AG10803 (cell line): Measurements from ENCODE around the gene MYO15A.

ENCODE experiments used
- DNase-seq: peaks from one replicate; pipeline ENCODE4 v3.0.0; 2010; ENCODE audit warnings: low read depth
- H3K4me3 ChIP-seq: 2 replicates; pipeline ENCODE4 v1.5.1; 2011; ENCODE audit warnings: mild to moderate bottlenecking, low read length, control low read depth
- CTCF ChIP-seq: conservative IDR thresholded peaks from 2 replicates; pipeline ENCODE4 v1.5.1; 2011; ENCODE audit warnings: mild to moderate bottlenecking, low read length, control low read depth, inconsistent platforms

Gene MYO15A

GRCh38 chr17:18070861-18071340 is 37.7 kb upstream of the MYO15A start:
- DNase-seq, result peak; percentile 49
- no peak for TF ChIP-seq CTCF
- peak overlapping the region; percentile 32 for H3K4me3 ChIP-seq

- TF ChIP-seq CTCF, result no peak
- no peak for DNase-seq
- H3K4me3 ChIP-seq, result no peak overlapping the region
Measured at GRCh38 chr17:18071751-18072150, 36.8 kb upstream of the MYO15A start.

GRCh38 chr17:18074566-18075272 is 33.8 kb upstream of the MYO15A start:
- TF ChIP-seq CTCF, result no peak
- DNase-seq, result no peak
- H3K4me3 ChIP-seq, result no peak overlapping the region

DNA sequence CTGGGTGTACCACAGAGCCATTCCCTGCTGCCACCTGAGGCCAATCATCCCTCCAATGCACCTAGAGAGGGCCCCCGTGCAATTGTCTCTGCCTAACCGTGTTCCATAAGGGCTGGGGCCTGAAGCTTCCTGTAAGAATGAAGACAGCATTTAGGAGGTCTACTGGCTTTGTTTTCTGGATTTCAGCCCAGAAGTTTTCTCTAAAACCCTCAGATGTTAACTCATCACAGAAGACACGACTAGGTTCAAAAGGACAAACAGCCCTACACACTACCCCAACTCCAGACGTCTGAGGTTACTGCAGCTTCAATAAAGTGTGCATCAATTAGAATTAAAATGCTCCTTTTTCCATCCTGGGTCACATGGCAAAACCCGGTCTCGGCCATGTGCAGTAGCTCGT is 31.6 kb upstream of the MYO15A start:
- H3K4me3 ChIP-seq, result no peak overlapping the region
- TF ChIP-seq CTCF, result no peak
- DNase-seq, result peak; percentile 18

DNA sequence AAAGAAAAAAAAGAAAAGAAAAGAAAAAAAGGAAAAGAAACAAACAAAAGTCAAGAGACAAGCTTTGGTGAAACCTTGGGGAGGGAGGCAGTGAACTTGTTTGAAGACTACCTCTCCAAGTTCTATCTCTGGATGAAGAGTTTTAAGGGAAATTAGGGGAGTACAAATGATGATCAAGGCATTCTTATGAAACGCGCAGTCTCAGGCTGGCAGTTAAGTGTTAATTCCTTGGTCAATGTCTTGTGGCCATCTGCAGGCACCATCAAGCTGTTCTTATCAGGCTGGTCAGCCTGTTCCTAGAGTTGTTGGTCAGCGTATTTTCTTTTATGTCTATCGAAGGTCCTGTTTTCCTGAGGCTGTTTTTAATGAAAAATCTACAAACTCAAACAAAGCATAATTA is 29.0 kb upstream of the MYO15A start:
- H3K4me3 ChIP-seq, result no peak overlapping the region
- TF ChIP-seq CTCF, result no peak
- no peak for DNase-seq

DNA sequence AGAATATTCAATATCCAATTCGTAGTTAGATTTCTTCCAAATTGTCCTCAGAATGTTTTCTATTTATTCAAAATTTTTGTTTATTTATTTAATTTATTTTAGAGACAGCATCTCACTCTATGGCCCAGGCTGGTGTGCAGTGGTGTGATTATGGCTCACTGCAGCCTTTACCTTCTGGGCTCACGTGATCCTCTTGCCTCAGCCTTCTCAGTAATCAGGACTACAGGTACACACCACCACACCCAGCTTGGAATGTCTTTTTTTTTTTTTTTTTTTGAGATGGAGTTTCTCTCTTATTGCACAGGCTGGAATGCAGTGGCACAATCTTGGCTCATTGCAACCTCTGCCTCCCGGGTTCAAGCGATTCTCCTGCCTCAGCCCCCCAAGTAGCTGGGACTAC is 24.3 kb upstream of the MYO15A start:
- DNase-seq, result no peak
- TF ChIP-seq CTCF, result no peak
- H3K4me3 ChIP-seq, result no peak overlapping the region
